Panc1 (cell line): ENCODE data around the gene FCN3. TPM values are rescaled to one million over a fixed set of nuclear protein-coding genes. Genes with fewer than 3 reads are reported as not detected.

ENCODE experiments used
- ATAC-seq: fragments of 200-7000 bp; cut with Tn5 transposase; 2 replicates; pipeline ENCODE4 v1.9.1; 2020; ENCODE audit warnings: mild to moderate bottlenecking, moderate library complexity
- BruUV-seq: library from RNA; stranded (reverse); fragments of 400-500 nt; replicated peaks from 2 replicates; lab custom pipeline; 2021; lab: Mats Ljungman, UMichigan
- CTCF ChIA-PET: fragments of 300-600 bp; sonication (Branson Sonifier 250); formaldehyde crosslinking; loops from one replicate; lab custom pipeline; 2022; ENCODE audit warnings: antibody characterized with exemption; lab: Charles Lee
- POLR2A ChIA-PET: fragments of 300-600 bp; sonication (Branson Sonifier 250); formaldehyde crosslinking; loops from one replicate; lab custom pipeline; 2022; ENCODE audit warnings: antibody characterized with exemption; lab: Charles Lee
- DNase-seq: peaks from one replicate; pipeline ENCODE4 v3.0.0-alpha.2; 2010; ENCODE audit warnings: low read depth, low spot score
- H3K27ac ChIP-seq: 2 replicates; pipeline ENCODE4 v1.5.1; 2011; ENCODE audit warnings: mild to moderate bottlenecking, low read length, inconsistent platforms
- H3K27me3 ChIP-seq: fragments of 200-500 bp; sonication (Bioruptor generic); 2 replicates; pipeline ENCODE4 v1.6.0; 2014; ENCODE audit warnings: low read length, inconsistent platforms; ENCODE audit not compliant: control insufficient read depth, insufficient read depth
- H3K36me3 ChIP-seq: fragments of 200-500 bp; sonication (Bioruptor generic); 2 replicates; pipeline ENCODE4 v1.5.1; 2014; ENCODE audit warnings: inconsistent platforms, mild to moderate bottlenecking, low read length, moderate library complexity; ENCODE audit not compliant: control insufficient read depth, insufficient read depth
- H3K4me1 ChIP-seq: 2 replicates; pipeline ENCODE4 v1.5.1; 2011; ENCODE audit warnings: inconsistent platforms, mild to moderate bottlenecking, low read length, moderate library complexity; ENCODE audit not compliant: control insufficient read depth, insufficient read depth
- H3K4me3 ChIP-seq, 2 experiments: 2 replicates each; pipeline ENCODE4 v1.5.1; 2011 to 2012; ENCODE audit warnings: low read depth in 2 of 2, low read length in 2 of 2, mild to moderate bottlenecking in 2 of 2, inconsistent platforms in 1 of 2, moderate library complexity in 1 of 2
- H3K9me3 ChIP-seq: fragments of 200-500 bp; sonication (Bioruptor generic); 2 replicates; pipeline ENCODE4 v1.5.1; 2014; ENCODE audit warnings: low read depth, mild to moderate bottlenecking, inconsistent platforms, low read length, moderate library complexity; ENCODE audit not compliant: control insufficient read depth, insufficient read depth
- CTCF ChIP-seq: fragments of 450-650 bp; IDR thresholded peaks from 2 replicates; pipeline ENCODE4 v1.5.1; 2017; ENCODE audit warnings: mild to moderate bottlenecking
- POLR2AphosphoS5 ChIP-seq: IDR thresholded peaks from 2 replicates; pipeline ENCODE4 v1.6.1; 2012; ENCODE audit warnings: mild to moderate bottlenecking, low read depth, low read length, moderate library complexity
- SIN3A ChIP-seq: IDR thresholded peaks from 2 replicates; pipeline ENCODE4 v1.6.1; 2012; ENCODE audit warnings: low read depth, mild to moderate bottlenecking, low read length, moderate library complexity, borderline replicate concordance; ENCODE audit not compliant: insufficient read depth
- TCF7L2 ChIP-seq: IDR thresholded peaks from 2 replicates; pipeline ENCODE4 v1.6.1; 2011; ENCODE audit warnings: mild to moderate bottlenecking, low read depth, low read length, inconsistent platforms
- in situ Hi-C: cut with HindIII; loops from 2 replicates; pipeline ENCODE4 v1.10.0; 2016; ENCODE audit warnings: low sequenced_read_pairs, low pct_unique_long_range_greater_than_20kb
- intact Hi-C: fragments of 100-400 bp; cut with micrococcal nuclease; formaldehyde crosslinking; loops from one replicate; pipeline ENCODE4 v1.10.0; 2022; ENCODE audit not compliant: unreplicated experiment
- total RNA-seq: library from RNA; stranded (reverse); gene quantifications from one replicate; pipeline ENCODE4 v1.2.1, GENCODE V29; 2021; ENCODE audit not compliant: unreplicated experiment
- TF ChIP-seq, protein P1 (sequence below), 2 experiments: IDR thresholded peaks; 2 replicates each; pipeline ENCODE4 v1.6.1; 2011 to 2012; ENCODE audit warnings: low read depth in 2 of 2, control low read depth in 1 of 2, low read length in 1 of 2, mild to moderate bottlenecking in 1 of 2, moderate library complexity in 1 of 2; ENCODE audit not compliant: insufficient read depth in 1 of 2

FCN3 gene
- total RNA-seq, 1 experiment from 2014 or later = not detected

DNA sequence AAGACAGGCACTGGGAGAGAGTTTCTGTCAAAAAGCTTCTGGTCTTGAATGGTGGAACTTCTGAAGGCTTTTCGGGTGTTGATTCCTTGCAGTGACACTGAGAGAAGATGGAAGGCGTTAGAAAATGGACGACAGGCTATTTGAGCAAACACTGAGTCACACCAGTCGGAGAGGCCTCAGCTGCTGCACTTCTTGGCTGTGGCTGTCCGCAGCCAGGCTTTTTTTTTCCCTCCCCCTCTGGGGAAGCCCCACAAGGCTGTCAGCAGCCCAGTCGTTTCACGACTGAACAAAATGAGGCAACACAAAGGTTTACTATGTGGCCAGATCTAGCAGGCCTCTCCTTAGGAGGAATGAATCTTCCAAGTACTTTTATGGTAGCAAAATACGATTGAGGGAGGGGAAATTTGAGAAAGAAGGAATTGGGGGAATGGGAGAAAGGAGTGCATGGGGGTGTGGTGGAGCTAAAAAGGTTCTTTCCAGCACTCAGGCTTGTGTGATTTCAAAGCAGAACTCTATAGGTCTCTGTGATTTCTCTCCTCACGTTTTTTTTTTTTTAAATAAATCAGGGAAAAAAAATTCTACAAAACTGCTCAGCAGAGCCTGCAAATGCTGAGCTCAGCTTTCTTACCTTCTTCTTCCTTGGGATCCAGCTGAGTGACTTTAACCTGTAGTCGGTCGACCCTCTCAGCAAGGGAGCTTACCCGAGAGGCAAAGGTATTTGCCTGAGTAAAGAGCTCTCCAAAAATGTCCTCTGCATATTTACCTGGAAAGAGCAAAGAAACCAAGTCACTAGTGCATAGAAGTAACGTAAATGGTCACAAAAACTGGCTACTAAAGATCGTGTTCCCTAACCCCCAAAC lies 43.9 kb upstream of the FCN3 start:
- in situ Hi-C loops (loop anchor here (10.0 kb wide), 1 partner anchor 186 kb away; the partner anchor contains the start of gene AHDC1), intact Hi-C loops (loop anchor here (5.0 to 10.0 kb wide), 2 partner anchors 66 to 189 kb away; no protein-coding TSS in a partner anchor)
- TF ChIP-seq CTCF (no peak), POLR2AphosphoS5 (no peak), SIN3A (no peak), TCF7L2 (no peak)
- TF ChIP-seq, protein P1, sequence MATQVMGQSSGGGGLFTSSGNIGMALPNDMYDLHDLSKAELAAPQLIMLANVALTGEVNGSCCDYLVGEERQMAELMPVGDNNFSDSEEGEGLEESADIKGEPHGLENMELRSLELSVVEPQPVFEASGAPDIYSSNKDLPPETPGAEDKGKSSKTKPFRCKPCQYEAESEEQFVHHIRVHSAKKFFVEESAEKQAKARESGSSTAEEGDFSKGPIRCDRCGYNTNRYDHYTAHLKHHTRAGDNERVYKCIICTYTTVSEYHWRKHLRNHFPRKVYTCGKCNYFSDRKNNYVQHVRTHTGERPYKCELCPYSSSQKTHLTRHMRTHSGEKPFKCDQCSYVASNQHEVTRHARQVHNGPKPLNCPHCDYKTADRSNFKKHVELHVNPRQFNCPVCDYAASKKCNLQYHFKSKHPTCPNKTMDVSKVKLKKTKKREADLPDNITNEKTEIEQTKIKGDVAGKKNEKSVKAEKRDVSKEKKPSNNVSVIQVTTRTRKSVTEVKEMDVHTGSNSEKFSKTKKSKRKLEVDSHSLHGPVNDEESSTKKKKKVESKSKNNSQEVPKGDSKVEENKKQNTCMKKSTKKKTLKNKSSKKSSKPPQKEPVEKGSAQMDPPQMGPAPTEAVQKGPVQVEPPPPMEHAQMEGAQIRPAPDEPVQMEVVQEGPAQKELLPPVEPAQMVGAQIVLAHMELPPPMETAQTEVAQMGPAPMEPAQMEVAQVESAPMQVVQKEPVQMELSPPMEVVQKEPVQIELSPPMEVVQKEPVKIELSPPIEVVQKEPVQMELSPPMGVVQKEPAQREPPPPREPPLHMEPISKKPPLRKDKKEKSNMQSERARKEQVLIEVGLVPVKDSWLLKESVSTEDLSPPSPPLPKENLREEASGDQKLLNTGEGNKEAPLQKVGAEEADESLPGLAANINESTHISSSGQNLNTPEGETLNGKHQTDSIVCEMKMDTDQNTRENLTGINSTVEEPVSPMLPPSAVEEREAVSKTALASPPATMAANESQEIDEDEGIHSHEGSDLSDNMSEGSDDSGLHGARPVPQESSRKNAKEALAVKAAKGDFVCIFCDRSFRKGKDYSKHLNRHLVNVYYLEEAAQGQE (IDR thresholded peaks at IDR 0.05; ENCODE audit: insufficient read depth in 1 of 2, low read depth in 2 of 2, low read length in 1 of 2) = no peak
- H3K27me3 ChIP-seq = no peaks in the 10 kb centered on the region
- no peak overlapping the region for H3K4me3 ChIP-seq
- H3K27ac ChIP-seq = peak overlapping the region; percentile 65
- ChIA-PET POLR2A (interaction anchor here (0.6 kb wide), 1 partner anchor 97 kb away, joined by 6 read pairs; no protein-coding TSS in a partner anchor), CTCF (no interaction called here)
- ATAC-seq (peak; percentile 93), DNase-seq (no peak)
- H3K9me3 ChIP-seq = no peaks in the 10 kb centered on the region
- H3K4me1 ChIP-seq = peaks cover 11% of the 10 kb centered on the region
- H3K36me3 ChIP-seq = peaks cover 13% of the 10 kb centered on the region
- BruUV-seq = no TSS peak

- Histone ChIP-seq H3K27ac (peak overlapping the region; percentile 65; the same call in 1 of the 2 replicates), H3K36me3 (peaks cover 16% of the 10 kb centered on the region), H3K27me3 (no peaks in the 10 kb centered on the region), H3K4me3 (no peak overlapping the region), H3K9me3 (no peaks in the 10 kb centered on the region), H3K4me1 (peaks cover 11% of the 10 kb centered on the region)
- ATAC-seq (no peak), DNase-seq (no peak)
- POLR2A ChIA-PET = no interaction called here
- in situ Hi-C loops (loop anchor here (10.0 kb wide), 1 partner anchor 187 kb away; the partner anchor contains the start of gene AHDC1), intact Hi-C loops (loop anchor here (5.0 to 10.0 kb wide), 2 partner anchors 67 to 190 kb away; no protein-coding TSS in a partner anchor)
- no TSS peak for BruUV-seq
- no peak for TF ChIP-seq SIN3A
- no peak for TF ChIP-seq POLR2AphosphoS5
- TF ChIP-seq, protein P1 (IDR thresholded peaks at IDR 0.05; ENCODE audit: insufficient read depth in 1 of 2, low read depth in 2 of 2, low read length in 1 of 2) = no peak
- no peak for TF ChIP-seq CTCF
- no peak for TF ChIP-seq TCF7L2
- CTCF ChIA-PET = interaction anchor here (0.6 kb wide), 1 partner anchor 120 kb away, joined by 3 read pairs; no protein-coding TSS in a partner anchor
Observed at GRCh38 chr1:27417713-27418112, 43.1 kb upstream of the FCN3 start.
